HG03342 (cell line): ENCODE results near the gene TMEM8B.

Experiments used
- ATAC-seq: cut with Tn5 transposase; IDR thresholded peaks from one replicate; pipeline ENCODE4 v1.9.1; 2021; ENCODE audit warnings: mild to moderate bottlenecking, moderate library complexity; ENCODE audit not compliant: unreplicated experiment

The TMEM8B gene, protein sequence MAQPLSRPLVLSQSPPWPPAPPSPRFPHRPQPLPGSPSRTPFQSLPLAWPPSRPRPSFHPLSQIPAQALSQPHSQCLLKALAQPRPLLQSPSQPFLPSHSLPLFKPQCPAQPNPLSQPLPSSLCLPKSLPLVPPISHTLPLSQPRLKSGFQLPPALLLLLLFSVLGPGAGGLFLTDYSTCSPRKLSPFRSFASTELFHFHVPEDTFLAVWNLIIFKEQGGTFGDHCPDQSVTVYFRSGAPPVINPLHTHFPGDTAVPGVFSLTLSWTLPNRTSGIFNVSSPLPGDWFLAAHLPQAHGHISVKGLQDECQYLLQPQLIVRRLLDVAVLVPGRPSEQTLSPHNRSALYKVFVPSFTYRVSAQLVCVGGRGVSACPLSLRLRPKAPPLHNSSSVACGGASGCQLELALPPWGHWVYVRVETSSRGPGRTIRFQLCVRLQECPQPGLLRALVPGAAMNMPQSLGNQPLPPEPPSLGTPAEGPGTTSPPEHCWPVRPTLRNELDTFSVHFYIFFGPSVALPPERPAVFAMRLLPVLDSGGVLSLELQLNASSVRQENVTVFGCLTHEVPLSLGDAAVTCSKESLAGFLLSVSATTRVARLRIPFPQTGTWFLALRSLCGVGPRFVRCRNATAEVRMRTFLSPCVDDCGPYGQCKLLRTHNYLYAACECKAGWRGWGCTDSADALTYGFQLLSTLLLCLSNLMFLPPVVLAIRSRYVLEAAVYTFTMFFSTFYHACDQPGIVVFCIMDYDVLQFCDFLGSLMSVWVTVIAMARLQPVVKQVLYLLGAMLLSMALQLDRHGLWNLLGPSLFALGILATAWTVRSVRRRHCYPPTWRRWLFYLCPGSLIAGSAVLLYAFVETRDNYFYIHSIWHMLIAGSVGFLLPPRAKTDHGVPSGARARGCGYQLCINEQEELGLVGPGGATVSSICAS

DNA sequence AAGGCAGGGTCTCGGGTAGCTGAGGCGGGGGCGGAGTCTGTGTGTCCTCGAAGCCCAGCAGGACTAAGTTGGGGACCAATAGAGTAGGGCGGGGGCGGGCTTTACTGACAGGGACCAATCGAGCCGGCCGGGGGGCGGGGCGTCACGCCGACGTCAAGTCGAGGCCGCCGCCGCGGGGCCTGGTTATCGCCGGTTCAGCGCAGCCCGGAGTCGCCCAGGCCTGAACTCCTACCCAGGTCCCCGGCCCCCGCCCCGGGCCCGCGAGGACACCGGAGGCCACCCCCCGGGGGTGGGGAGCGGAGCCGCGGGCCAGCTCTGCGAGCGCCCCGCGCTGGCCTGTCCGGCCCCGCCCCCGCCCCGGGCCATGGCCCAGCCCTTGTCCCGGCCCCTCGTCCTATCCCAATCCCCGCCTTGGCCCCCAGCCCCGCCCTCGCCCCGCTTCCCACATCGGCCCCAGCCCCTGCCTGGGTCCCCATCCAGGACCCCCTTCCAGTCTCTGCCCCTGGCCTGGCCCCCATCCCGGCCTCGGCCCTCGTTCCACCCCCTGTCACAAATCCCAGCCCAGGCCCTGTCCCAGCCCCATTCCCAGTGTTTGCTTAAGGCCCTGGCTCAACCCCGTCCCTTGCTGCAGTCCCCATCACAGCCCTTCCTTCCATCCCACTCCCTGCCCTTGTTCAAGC is at the start of gene TMEM8B:
TMEM8B (plus strand) TSS at position 145 of the 680 bp plus-strand sequence; CDS start at position 365, 220 bp downstream.
- ATAC-seq = peak; percentile 71

DNA sequence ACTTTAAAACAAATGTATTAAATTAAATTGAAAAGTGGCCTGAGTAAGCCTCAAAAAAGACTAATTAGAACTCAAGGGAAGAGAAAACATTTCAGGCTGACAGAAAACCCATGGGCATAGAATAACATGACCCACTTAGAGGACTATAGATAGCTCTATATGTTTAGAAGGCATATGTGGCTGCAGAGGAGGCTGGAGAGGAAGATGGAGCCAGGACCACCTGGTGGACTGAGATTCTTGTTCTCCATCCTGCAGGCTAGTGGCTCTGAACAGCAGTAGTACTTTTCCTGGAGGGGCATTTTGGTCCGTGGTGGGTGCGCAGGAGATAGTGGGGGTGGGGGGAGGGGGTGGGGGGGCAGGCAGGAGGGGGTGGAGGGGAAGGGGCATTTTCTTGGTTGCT is 48.0 kb upstream of the TMEM8B start:
- ATAC-seq = no peak

DNA sequence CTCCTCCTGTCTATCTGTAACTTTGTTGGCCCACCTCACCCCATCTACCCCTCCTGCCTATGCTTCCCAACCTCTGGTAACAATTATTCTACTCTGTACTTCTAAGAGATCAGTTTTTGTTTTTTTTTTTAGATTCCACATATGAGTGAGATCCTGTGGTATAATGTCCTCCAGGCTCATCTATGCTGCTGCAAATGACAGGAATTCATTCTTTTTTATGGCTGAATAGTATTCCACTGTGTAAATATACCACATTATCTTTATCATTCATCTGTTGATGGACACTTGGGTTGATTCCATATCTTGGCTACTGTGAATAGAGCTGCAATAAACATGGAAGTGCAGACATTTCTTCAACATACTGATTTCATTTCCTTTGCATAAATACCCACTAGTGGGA is 45.6 kb upstream of the TMEM8B start:
- ATAC-seq = no peak

DNA sequence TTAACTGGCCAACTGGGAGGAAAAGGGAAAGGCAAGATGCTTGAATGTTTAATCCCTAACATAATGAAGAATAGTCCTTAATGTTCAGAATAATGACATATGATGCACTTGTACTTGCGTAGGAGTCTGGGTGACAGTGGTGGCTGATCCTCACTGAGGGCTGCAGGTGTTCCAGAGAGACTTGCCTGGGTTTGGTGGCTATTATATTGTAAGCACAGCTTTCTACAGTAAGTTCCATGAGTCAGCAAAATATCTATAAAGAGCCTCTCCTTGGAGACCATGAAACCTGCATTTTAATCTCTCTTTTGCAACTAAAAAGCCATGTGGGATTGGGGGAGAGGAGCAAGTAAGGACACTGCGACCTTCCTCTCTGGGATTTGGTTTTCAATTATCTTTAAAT is 39.5 kb upstream of the TMEM8B start:
- no peak for ATAC-seq

DNA sequence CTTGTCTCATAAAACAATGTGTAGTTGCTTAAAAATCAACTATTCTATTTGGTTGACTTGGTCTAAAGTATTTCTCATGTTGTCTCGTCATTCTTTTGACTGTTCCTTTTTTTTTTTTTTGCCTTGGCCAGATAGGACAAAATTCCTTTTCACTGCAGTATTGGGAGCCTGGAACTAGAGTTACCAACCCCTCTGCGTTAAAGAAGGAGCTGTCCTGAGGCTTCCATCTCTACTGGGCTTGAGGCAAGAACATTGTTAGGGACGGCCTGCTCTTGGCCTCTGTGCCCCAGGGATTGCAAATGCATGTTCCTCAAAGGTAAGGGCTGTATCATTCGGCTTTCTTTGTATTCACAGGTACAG is 39.0 kb upstream of the TMEM8B start:
- ATAC-seq = no peak

DNA sequence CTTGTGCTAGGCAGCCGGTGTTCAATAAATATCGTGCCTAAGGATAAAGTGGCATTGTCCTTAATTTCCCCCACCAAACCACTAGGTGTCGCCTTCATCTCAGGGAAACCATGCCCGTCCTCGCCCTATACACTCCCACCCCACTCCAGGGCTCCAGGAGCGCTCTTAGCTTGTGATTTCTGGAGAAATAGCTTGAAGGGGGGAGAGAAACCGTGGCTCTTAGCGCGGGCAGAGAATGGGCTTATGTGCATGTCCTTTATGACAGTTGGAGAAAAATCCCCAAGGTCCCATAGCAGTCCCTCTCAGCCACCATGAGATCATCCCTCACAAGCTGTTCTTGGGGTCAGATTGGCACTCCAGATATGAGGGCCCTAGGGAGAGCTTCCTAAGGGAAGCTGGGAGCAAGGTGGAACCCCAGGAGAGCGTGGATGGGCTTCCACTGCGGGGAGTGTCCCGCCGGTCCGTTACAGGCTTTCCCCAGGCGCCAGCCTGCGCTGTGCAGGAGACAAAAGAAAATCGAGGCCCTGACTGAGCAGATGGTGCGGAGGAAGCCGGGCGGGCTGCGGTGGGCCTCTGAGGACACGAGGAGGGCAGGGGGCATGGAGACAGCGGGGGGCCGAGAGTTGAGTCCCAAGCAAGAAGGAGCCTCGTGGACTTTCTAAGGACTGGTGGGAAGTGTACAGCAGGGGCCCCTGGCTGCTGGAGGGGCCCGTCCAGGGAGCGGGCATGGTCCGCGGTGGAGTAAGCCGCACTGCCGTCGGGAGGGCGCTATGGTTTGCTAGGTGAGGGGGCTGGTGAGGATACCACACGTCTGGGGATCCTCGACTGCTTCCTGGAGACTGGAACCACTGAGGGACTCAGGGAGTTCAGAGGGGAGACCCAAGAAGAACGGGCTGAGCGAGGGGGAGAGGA is 38.4 kb upstream of the TMEM8B start:
- ATAC-seq = no peak

DNA sequence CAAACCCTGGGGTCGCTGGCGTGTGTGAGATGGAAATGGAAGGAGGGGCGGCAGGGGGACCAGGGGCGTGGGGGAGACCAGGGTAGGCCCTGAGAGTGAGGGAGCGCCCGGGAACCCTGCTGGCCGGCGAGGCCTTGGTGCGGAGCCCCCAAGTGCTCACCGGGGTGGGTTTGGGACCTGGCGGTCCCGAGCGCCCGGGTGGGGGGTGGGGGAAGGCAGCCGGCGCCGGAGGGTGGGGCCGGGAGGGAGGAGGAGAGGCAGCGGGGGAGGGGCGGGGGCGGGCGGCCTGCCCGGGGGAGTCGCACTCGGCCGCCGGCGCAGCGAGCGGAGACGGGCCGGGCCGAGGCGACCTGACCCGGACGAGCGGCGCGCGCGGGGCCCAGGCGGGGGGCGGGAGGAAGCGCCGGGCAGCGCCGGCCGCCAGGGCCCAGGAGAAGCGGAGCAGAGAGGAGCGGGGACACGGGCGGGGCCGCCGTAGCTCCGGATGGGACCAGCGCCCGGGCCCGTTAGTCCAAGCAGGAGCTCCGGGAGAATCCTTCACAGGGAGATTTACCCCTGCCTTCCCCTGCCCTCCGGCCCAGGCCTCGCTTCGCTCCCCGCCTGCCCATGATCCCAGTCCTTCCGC is 37.6 kb upstream of the TMEM8B start, which contains the start of gene NPR2:
NPR2 (plus strand) TSS at position 295 of the 625 bp plus-strand sequence. CDS start 818 bp downstream, outside the sequence.
- ATAC-seq = no peak

DNA sequence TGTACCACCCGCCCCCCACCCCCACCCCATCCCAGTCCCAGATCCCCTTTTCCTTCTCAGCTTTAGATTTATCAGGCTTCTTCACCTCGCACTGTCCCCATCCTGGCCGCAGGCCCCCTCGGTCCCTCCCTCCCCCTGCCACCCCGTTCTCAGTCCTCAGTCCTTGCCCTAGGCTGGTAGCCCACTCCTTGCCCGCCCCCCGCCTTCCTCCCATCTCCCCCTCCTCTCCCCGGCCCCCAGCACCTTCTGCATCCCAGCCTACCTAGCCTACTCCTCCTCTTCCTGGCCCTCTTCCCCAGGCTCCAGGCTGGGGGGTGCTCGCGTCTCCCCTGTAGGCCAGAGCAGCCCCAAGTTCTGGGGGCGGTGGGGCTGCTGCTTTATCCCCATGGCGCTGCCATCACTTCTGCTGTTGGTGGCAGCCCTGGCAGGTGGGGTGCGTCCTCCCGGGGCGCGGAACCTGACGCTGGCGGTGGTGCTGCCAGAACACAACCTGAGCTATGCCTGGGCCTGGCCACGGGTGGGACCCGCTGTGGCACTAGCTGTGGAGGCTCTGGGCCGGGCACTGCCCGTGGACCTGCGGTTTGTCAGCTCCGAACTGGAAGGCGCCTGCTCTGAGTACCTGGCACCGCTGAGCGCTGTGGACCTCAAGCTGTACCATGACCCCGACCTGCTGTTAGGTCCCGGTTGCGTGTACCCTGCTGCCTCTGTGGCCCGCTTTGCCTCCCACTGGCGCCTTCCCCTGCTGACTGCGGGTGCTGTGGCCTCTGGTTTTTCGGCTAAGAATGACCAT is 36.8 kb upstream of the TMEM8B start:
- ATAC-seq = no peak

DNA sequence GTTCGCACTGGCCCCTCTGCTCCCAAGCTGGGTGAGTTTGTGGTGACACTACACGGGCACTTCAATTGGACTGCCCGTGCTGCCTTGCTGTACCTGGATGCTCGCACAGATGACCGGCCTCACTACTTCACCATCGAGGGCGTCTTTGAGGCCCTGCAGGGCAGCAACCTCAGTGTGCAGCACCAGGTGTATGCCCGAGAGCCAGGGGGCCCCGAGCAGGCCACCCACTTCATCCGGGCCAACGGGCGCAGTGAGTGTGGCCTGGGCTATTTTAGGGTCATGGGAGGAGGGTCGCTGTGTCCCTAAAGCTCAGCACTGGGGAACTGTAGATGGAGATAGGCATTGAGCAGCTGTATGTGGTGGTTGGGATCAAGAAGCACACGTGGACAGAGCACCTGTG is 36.2 kb upstream of the TMEM8B start:
- no peak for ATAC-seq

DNA sequence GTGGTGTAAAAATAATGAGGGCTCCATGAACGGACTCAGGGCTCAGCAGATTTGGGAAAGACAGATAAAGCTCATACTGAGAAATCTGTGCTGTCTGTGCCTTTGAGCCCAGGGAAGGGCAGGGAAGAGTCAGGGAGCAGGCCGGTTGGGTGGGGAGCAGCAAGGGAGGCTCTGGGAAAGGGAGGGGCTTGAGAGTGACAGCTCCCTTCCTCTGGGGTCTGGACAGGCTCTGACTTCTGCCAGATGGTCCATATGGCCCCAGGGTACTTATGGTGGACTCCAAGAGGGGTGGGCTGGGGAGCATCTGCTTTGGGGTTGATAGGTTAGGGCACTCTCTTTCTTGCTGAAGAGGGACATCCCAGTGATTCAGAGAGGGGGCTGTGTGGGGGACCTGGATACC is 35.6 kb upstream of the TMEM8B start:
- no peak for ATAC-seq

DNA sequence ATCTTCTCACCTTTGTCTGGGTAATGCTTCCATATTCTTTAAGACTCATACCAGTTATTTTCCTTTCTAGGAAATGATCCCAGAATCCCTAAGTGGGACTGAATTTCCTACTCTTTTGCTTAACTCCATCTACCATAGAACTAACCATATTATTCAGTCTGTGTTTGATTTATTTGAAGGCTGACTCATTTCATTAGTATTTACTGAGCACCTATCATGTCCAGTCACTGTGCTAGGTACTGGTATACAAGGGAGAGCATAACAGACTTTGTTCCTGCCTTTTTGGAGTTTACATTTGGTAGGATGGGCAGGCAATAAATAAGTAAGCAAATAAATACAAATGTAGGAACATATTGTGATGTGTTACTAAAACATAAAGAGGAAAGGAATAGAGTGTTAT is 33.3 kb upstream of the TMEM8B start:
- ATAC-seq = no peak

DNA sequence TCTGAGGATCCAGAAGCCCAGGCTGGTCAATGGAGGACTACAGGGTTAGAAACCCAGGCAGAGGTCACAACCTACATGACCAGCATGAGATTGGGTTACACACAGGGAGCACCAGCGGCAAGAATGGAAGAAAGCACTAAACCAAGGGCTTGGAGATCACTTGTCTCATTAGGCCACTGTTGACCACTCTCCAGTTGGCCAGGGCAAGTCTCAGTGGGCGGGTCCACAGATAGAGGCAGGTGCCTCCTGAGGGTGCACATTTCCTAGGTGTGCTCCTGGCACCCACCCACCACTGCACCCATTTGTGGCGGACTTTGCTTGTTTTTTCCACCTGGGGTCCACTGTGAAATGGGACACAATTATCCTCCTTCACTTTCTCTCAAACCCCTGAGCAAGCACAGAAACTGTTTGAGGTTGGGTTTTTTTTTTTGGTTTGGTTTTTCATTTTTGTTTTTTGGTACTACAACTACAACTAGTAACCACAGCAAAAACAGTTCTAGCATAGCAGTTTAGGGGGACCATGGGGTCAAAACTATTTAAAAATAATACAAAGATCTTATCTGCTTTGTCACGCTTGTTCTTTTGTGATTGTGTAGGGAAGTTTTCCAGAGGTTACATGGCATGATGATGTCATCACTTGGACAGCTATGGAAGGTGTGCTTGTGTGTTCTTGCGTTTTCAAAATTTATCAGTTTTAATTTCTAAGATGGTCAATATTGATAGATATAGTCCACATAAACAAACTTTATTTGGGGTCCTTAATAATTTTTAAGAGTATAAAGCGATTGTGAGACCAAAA is 31.5 kb upstream of the TMEM8B start:
- no peak for ATAC-seq

DNA sequence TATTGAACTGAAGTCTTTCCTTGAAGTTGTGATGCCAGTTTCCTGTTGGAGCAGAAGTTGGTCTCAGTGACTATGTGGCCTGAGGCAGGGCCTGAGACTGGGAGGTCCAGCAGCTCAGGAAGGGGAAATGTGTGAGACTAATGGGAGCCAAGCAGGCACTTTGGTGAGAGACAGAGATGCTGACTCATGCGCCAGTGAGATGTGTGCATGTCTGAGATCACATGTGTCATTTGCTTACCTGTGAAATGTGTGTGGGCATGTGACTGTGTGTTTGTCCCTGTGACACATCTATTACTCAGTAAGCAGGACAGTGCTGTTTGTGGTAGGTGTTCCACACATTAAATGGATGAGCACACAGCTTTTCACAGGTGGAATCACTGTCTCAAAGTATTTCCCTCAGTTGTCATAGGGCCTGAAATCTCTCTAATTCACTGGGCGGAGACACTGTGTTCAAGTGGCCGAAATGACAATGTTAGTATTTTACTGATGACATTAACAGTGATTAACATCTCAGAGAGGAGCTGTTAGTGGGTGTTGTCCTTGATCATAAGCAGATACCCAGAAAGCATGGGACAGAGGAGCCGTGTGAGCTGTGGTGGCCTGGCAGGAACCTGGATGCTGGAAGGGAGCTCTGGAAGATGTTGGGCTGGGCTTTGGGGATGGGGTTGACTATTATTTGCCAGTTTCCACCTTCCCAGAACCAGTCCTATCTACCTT is 30.2 kb upstream of the TMEM8B start:
- ATAC-seq = no peak

DNA sequence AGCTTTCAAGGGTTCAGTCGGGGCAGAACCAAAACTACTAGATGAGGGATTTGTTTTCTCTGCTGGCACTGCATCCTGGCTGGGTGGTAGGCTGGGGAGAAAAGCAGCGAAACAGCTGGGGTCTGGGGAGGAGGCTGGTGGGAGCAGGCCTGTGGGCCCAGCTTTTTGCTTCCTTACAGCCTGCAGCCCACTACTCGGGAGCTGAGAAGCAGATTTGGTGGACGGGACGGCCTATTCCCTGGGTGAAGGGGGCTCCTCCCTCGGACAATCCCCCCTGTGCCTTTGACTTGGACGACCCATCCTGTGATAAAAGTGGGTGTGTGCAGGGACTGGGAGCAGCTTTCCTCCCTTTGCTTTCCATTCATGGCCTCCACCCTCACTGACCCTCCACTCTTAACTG is 28.5 kb upstream of the TMEM8B start:
- no peak for ATAC-seq

DNA sequence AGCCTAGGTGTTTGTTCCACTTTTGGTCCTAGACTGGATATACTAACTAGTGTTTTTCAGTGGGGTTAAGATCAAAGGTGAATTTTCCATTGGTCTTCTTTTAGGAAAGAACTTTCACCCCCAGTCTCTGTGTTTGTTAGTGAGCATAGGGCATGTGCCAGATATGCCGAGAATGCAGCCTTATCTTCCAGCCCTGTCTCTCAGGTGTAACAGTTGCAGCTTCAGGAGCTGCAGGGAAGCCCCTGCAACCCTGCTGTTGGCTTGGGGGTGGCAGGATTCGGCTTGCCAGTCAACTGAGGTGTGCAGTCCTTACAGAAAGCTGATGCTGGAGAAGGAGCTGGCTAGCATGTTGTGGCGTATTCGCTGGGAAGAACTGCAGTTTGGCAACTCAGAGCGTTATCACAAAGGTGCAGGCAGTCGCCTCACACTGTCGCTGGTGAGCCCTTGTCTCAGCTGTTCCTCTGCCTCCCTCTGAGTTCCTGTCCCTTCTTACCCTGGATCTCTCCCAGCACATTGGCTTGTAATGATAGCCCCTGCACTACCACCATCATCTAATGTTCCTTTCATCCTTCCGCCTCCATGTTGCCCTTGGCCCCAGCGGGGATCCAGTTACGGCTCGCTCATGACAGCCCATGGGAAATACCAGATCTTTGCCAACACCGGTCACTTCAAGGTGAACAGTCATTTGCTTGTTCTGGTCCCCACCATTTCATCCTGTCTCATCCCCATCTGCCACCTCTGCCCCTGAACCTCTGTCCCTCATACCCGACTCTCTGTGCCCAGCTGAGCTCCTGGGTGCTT is 27.5 kb upstream of the TMEM8B start:
- ATAC-seq = no peak

DNA sequence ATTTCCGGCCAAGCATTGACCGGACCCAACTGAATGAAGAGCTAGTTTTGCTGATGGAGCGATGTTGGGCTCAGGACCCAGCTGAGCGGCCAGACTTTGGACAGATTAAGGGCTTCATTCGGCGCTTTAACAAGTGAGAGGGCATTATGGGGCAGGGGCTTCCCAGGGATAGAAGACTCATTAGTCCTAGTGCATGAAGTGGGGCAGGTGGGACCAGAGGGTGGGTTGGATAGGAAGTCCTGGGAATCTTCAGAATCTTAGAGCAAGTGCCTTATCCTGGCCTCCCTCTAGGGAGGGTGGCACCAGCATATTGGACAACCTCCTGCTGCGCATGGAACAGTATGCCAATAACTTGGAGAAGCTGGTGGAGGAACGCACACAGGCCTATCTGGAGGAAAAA is 22.9 kb upstream of the TMEM8B start:
- no peak for ATAC-seq

DNA sequence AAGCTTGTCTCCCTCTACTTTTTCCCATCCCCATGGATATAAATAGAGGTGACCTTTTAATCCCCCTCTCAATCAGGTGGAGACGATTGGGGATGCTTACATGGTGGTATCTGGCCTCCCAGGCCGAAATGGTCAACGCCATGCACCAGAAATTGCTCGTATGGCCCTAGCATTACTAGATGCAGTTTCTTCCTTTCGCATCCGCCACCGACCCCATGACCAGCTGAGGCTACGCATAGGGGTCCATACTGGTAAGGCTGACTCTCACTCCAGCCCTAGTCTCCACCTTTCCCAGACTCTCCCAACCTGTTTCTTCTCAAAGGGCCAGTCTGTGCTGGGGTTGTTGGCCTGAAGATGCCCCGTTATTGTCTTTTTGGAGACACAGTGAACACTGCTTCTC is 20.6 kb upstream of the TMEM8B start:
- ATAC-seq = no peak
